22Rv1 (cell line): Measurements from ENCODE around the gene AFF2.

Source experiments
- ZFX ChIP-seq: fragments of 450-650 bp; IDR thresholded peaks from 2 replicates; pipeline ENCODE4 v1.6.1; 2017; ENCODE audit warnings: antibody characterized with exemption, borderline replicate concordance
- TF ChIP-seq, protein P1 (sequence below): fragments of 450-650 bp; IDR thresholded peaks from 2 replicates; pipeline ENCODE4 v1.5.1; 2017; ENCODE audit warnings: mild to moderate bottlenecking

DNA sequence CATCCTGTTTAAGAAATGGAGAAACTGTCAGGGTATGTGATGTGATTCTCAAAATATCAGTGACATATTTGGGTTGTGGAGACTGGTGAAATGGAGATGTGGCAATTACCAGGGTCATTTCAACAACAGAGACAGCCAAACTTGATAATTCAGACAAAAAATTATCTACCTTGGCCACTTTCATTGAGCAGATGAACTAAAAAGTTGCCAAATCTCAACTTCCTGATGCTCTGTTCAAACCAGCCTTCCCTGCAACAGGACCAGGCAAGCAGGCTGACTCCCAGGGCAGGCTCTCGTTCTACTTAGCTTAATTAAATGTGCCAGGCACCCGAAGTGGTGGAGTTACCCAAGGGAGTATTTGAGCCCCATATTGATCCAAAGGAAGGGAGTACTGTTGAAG lies 199.6 kb downstream of the AFF2 start:
- TF ChIP-seq ZFX: no peak
- TF ChIP-seq, protein P1, sequence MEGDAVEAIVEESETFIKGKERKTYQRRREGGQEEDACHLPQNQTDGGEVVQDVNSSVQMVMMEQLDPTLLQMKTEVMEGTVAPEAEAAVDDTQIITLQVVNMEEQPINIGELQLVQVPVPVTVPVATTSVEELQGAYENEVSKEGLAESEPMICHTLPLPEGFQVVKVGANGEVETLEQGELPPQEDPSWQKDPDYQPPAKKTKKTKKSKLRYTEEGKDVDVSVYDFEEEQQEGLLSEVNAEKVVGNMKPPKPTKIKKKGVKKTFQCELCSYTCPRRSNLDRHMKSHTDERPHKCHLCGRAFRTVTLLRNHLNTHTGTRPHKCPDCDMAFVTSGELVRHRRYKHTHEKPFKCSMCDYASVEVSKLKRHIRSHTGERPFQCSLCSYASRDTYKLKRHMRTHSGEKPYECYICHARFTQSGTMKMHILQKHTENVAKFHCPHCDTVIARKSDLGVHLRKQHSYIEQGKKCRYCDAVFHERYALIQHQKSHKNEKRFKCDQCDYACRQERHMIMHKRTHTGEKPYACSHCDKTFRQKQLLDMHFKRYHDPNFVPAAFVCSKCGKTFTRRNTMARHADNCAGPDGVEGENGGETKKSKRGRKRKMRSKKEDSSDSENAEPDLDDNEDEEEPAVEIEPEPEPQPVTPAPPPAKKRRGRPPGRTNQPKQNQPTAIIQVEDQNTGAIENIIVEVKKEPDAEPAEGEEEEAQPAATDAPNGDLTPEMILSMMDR: no peak
